Pancreas (tissue), 10 donors: ENCODE data around the gene SACS. TPM values are rescaled to one million over a fixed set of nuclear protein-coding genes. Genes with fewer than 3 reads are reported as not detected.
A peak's percentile ranks its signal among the peaks of the same experiment; 100 is the strongest.

Experiments used
- ATAC-seq, 4 donors: fragments of 200-7000 bp; cut with Tn5 transposase; one replicate each; pipeline versions ENCODE4 v1.8.0 to v1.9.1; 2020; ENCODE audit warnings: mild to moderate bottlenecking in 4 of 4, moderate library complexity in 4 of 4
- DNase-seq, 6 donors: peaks; one replicate each; pipeline ENCODE4 v3.0.0-alpha.2; 2020
- FAIRE-seq: peaks from 2 replicates; lab custom pipeline; 2012; peaks lifted over from hg19 to GRCh38; lab: Jason Lieb, UNC
- H3K27ac ChIP-seq, 4 donors: fragments of 200-600 bp; sonication (generic); 1 replicate in 3 of 4; 2 replicates in 1 of 4; pipeline versions ENCODE4 v1.5.0 to v1.8.0; 2020
- H3K27me3 ChIP-seq, 4 donors: fragments of 200-600 bp; one replicate each; pipeline ENCODE4 v1.8.0; 2021
- H3K36me3 ChIP-seq, 3 donors: fragments of 200-600 bp; sonication (generic) in 1 of 3; one replicate each; pipeline versions ENCODE4 v1.5.0 to v1.8.0; 2020 to 2021
- H3K4me1 ChIP-seq, 3 donors: fragments of 200-600 bp; one replicate each; pipeline ENCODE4 v1.8.0; 2021
- H3K4me3 ChIP-seq, 4 donors: fragments of 200-600 bp; sonication (generic) in 2 of 4; one replicate each; pipeline versions ENCODE4 v1.5.0 to v1.8.0; 2020 to 2021
- H3K9me3 ChIP-seq, 4 donors: fragments of 200-600 bp; one replicate each; pipeline ENCODE4 v1.8.0; 2021
- CTCF ChIP-seq, 4 donors: fragments of 200-600 bp; sonication (generic) in 3 of 4; IDR thresholded peaks; one replicate each; pipeline versions ENCODE4 v1.5.0 to v1.8.0; 2021; ENCODE audit warnings: antibody characterized with exemption in 4 of 4
- WGBS, 2 donors: extraction: QIAGEN DNeasy Blood & Tissue Kit; methylation state at CpG; one replicate each; pipeline ENCODE4 v1.1.7; 2013; 5-methylcytosine and 5-hydroxymethylcytosine counted together
- intact Hi-C, 3 donors: fragments of 100-400 bp; cut with DNase I; formaldehyde crosslinking; loops; one replicate each; pipeline versions ENCODE4 v1.11.1 to v1.14.2; 2022
- polyA plus RNA-seq, 2 donors: library from polyadenylated mRNA; stranded (reverse); fragments of 200-250 nt; gene quantifications; one replicate each; pipeline ENCODE4 v1.2.3, GENCODE V29; 2013
- total RNA-seq, 6 donors: library from RNA; stranded (reverse); fragmentation: NEBNext Ultra II Directional in 4 of 6; extraction: Animal tissue kit (Norgen Biotek cat#: 25700) in 4 of 6; gene quantifications; one replicate each; pipeline versions ENCODE4 v1.2.1 to v1.2.4, GENCODE V29; 2021 to 2023
- donor health status: healthy with polysubstance abuse.
- donor health status: DM: no; HTN: no; CAD: no; lungs with moderate emphysema.
- donor health status: DM: no; HTN: no; CAD: no.
- donor health status: control.
- donor health status: control.
- donor health status: Bipolar disorder and iron deficiency.
- donor health status: DM: yes; HTN: yes; CAD: no.
- donor health status: DM: no; HTN: no; CAD: no.
- donor health status: DM: no; HTN: no; CAD: no.
- donor health status: DM: yes; HTN: yes; CAD: no.

The SACS gene
- total and polyA plus RNA-seq, 8 donors: 2.1 to 7.9 (median 4.6) TPM

- no peak for FAIRE-seq
Observed at GRCh38 chr13:23449398-23450162, 16.1 kb upstream of the SACS start.

GRCh38 chr13:23447927-23448326 is 14.4 kb upstream of the SACS start:
- peak in 1 of 4 donors; percentile 37 for ATAC-seq
- no peaks in the 10 kb centered on the region for H3K36me3 ChIP-seq
- no peak for TF ChIP-seq CTCF (IDR thresholded peaks at IDR 0.05)
- no peak for FAIRE-seq
- no peak overlapping the region for H3K27ac ChIP-seq
- intact Hi-C loops: no loop called here
- DNase-seq: no peak
- H3K27me3 ChIP-seq: no peaks in the 10 kb centered on the region
- no peak overlapping the region for H3K4me3 ChIP-seq
- H3K9me3 ChIP-seq: no peaks in the 10 kb centered on the region
- 87 to 97% methylated on average over 3 of the region's 3 CpGs for WGBS, 2 donors
- no peaks in the 10 kb centered on the region for H3K4me1 ChIP-seq

More at GRCh38 chr13:23449398-23450162, 16.1 kb upstream of the SACS start:
- no peaks in the 10 kb centered on the region for H3K4me1 ChIP-seq
- no peak for DNase-seq
- no peaks in the 10 kb centered on the region for H3K9me3 ChIP-seq
- WGBS, 2 donors: 59 to 65% methylated on average over 5 of the region's 5 CpGs
- intact Hi-C loops: no loop called here
- H3K27me3 ChIP-seq: no peaks in the 10 kb centered on the region
- H3K4me3 ChIP-seq: no peak overlapping the region
- no peaks in the 10 kb centered on the region for H3K36me3 ChIP-seq
- TF ChIP-seq CTCF (IDR thresholded peaks at IDR 0.05): no peak
- H3K27ac ChIP-seq: no peak overlapping the region
- ATAC-seq: no peak

- TF ChIP-seq CTCF (IDR thresholded peaks at IDR 0.05): no peak
- ATAC-seq (no peak), DNase-seq (no peak), FAIRE-seq (no peak)
- no peak overlapping the region for H3K27ac ChIP-seq
- no peaks in the 10 kb centered on the region for H3K27me3 ChIP-seq
- intact Hi-C loops: no loop called here
- WGBS, 2 donors: 74 to 83% methylated on average over 1 of the region's 1 CpG
- no peak overlapping the region for H3K4me3 ChIP-seq
- no peaks in the 10 kb centered on the region for H3K36me3 ChIP-seq
- H3K9me3 ChIP-seq: no peaks in the 10 kb centered on the region
- H3K4me1 ChIP-seq: no peaks in the 10 kb centered on the region
Observed at GRCh38 chr13:23445794-23446193, 12.3 kb upstream of the SACS start.

GRCh38 chr13:23443878-23444277 is 10.4 kb upstream of the SACS start:
- WGBS, 2 donors: 66 to 75% methylated on average over 2 of the region's 2 CpGs
- no peak for DNase-seq

More at GRCh38 chr13:23443878-23444277, 10.4 kb upstream of the SACS start:
- Histone ChIP-seq H3K36me3 (no peaks in the 10 kb centered on the region), H3K4me1 (no peaks in the 10 kb centered on the region), H3K4me3 (no peak overlapping the region), H3K27ac (no peak overlapping the region), H3K27me3 (no peaks in the 10 kb centered on the region), H3K9me3 (no peaks in the 10 kb centered on the region)
- intact Hi-C loops: no loop called here
- FAIRE-seq (no peak), ATAC-seq (no peak)
- no peak for TF ChIP-seq CTCF (IDR thresholded peaks at IDR 0.05)
